NT2/D1 (cell line): ENCODE results near the gene MZF1.

ENCODE experiments used
- YY1 ChIP-seq: IDR thresholded peaks from 2 replicates; pipeline ENCODE4 v1.6.1; 2011; ENCODE audit not compliant: insufficient read length, insufficient read depth
- ZNF274 ChIP-seq: IDR thresholded peaks from 2 replicates; pipeline ENCODE4 v1.6.1; 2011; ENCODE audit warnings: mild to moderate bottlenecking, low read depth, low read length

- TF ChIP-seq YY1: no peak
- 0 out of 2 replicates have a peak, but pooled peaks have one; percentile 5 for TF ChIP-seq ZNF274
These were observed 25.5 kb downstream of the MZF1 start for GRCh38 chr19:58547323-58548312.
